Measurements from ENCODE around the gene STRBP.

- TF ChIP-seq, protein P1, sequence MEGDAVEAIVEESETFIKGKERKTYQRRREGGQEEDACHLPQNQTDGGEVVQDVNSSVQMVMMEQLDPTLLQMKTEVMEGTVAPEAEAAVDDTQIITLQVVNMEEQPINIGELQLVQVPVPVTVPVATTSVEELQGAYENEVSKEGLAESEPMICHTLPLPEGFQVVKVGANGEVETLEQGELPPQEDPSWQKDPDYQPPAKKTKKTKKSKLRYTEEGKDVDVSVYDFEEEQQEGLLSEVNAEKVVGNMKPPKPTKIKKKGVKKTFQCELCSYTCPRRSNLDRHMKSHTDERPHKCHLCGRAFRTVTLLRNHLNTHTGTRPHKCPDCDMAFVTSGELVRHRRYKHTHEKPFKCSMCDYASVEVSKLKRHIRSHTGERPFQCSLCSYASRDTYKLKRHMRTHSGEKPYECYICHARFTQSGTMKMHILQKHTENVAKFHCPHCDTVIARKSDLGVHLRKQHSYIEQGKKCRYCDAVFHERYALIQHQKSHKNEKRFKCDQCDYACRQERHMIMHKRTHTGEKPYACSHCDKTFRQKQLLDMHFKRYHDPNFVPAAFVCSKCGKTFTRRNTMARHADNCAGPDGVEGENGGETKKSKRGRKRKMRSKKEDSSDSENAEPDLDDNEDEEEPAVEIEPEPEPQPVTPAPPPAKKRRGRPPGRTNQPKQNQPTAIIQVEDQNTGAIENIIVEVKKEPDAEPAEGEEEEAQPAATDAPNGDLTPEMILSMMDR (IDR thresholded peaks at IDR 0.05) = no peak
- no peak for TF ChIP-seq POLR2A (IDR thresholded peaks at IDR 0.05)
Measured at GRCh38 chr9:123096987-123097386, 171.4 kb downstream of the STRBP start.
